Transverse colon (tissue), 4 donors: ENCODE data around the gene HAPSTR1.
A peak's percentile ranks its signal among the peaks of the same experiment; 100 is the strongest.

Experiments used
- CTCF ChIP-seq, 5 experiments: fragments of 200-600 bp in 3 of 5; fragments of 450-650 bp in 2 of 5; sonication (generic) in 3 of 5; IDR thresholded peaks; 1 replicate in 2 of 5; 2 replicates in 3 of 5; pipeline ENCODE4 v1.5.1; 2016 to 2017; ENCODE audit warnings: antibody characterized with exemption in 5 of 5, inconsistent platforms in 3 of 5, mild to moderate bottlenecking in 2 of 5, moderate library complexity in 1 of 5
- EP300 ChIP-seq: sonication (generic); formaldehyde crosslinking; IDR thresholded peaks from one replicate; pipeline ENCODE4 v1.6.1; 2017; ENCODE audit warnings: antibody characterized with exemption, low read depth
- POLR2A ChIP-seq: fragments of 450-650 bp; IDR thresholded peaks from one replicate; pipeline ENCODE4 v1.6.1; 2016; ENCODE audit warnings: antibody characterized with exemption, mild to moderate bottlenecking, moderate library complexity
- POLR2AphosphoS5 ChIP-seq, 3 donors: sonication (generic); formaldehyde crosslinking; IDR thresholded peaks; one replicate each; pipeline ENCODE4 v1.6.1; 2016; ENCODE audit warnings: antibody characterized with exemption in 3 of 3

DNA sequence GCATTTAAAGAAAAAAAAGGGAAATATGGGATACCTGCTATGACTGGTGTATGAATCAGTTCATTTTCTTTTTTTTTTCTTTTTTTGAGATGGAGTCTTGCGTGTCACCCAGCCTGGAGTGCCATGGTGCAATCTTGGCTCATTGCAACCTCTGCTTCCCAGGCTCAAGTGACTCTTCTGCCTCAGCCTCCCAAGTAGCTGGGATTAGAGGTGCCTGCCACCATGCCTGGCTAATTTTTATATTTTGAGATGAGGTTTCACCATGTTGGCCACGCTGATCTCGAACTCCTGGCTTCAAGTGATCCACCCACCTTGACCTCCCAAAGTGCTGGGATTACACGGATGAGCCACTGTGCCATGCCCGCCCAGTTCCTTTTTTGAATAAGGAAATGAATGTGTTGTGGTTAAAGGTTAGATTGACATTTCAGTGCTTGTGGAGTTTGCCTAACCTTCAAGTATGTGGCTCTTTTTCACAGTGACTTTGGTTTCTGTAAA, 7.7 kb downstream of the HAPSTR1 start:
- TF ChIP-seq POLR2A (no peak), CTCF (IDR thresholded peaks at IDR 0.05) (no peak), POLR2AphosphoS5 (IDR thresholded peaks at IDR 0.05) (peak in 2 of 3 donors; percentile 8 to 9), EP300 (no peak)
